Neural crest cell (in vitro differentiated cells): ENCODE data around the gene GPR83. TPM values are rescaled to one million over a fixed set of nuclear protein-coding genes. Genes with fewer than 3 reads are reported as not detected.
"Not testable (repeated sequence)": the region's sequence is repeated elsewhere in the genome, so short reads cannot be mapped to it uniquely, and the experiment has no call there.

ENCODE experiments used
- DNase-seq: peaks from one replicate; pipeline ENCODE4 v3.0.0; 2021; ENCODE audit warnings: low read depth, mixed read lengths, low spot score
- H3K27ac Mint-ChIP-seq: one replicate; pipeline ENCODE4 v1.8.0; 2021; ENCODE audit warnings: mild to moderate bottlenecking, mixed read lengths; ENCODE audit not compliant: unreplicated experiment
- H3K27me3 Mint-ChIP-seq: 2 replicates; pipeline ENCODE4 v1.8.0; 2021; ENCODE audit warnings: low read depth, mild to moderate bottlenecking, mixed read lengths
- H3K36me3 Mint-ChIP-seq: 2 replicates; pipeline ENCODE4 v1.8.0; 2021; ENCODE audit warnings: low read depth, mild to moderate bottlenecking, mixed read lengths
- H3K4me1 Mint-ChIP-seq: 2 replicates; pipeline ENCODE4 v1.8.0; 2021; ENCODE audit warnings: mixed read lengths
- H3K4me3 Mint-ChIP-seq: one replicate; pipeline ENCODE4 v1.8.0; 2021; ENCODE audit warnings: mild to moderate bottlenecking, mixed read lengths
- H3K9me3 Mint-ChIP-seq: 2 replicates; pipeline ENCODE4 v1.8.0; 2021; ENCODE audit warnings: mixed read lengths
- total RNA-seq: library from RNA; stranded (reverse); gene quantifications from 2 replicates; pipeline ENCODE4 v1.2.1, GENCODE V29; 2021
- TF ChIP-seq, protein P1 (sequence below): fragments of 200-600 bp; sonication (generic); conservative IDR thresholded peaks from 2 replicates; pipeline ENCODE4 v1.5.0; 2021; ENCODE audit warnings: antibody characterized with exemption, mild to moderate bottlenecking

The GPR83 gene
- total RNA-seq, 1 donor from 2014 or later = 0.30 TPM

DNA sequence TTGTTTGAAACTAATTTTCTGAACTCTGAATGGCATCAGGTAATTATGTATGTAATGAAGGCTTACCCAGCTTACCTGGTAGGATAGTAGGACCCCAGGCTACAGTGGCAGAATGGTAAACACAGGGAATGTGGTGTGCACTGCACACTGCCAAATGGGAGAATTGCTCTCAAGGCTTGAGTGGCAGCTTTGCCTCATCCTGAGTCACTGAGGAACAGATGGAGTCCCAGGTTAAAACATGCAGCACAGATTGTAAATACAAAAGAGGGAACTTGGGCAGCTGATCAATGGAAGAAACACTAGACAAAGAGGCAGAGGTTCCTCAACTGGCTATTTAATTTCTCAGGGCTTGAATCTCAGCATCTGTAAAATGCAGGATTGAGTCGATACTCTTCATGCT lies 24.4 kb downstream of the GPR83 start:
- TF ChIP-seq, protein P1, sequence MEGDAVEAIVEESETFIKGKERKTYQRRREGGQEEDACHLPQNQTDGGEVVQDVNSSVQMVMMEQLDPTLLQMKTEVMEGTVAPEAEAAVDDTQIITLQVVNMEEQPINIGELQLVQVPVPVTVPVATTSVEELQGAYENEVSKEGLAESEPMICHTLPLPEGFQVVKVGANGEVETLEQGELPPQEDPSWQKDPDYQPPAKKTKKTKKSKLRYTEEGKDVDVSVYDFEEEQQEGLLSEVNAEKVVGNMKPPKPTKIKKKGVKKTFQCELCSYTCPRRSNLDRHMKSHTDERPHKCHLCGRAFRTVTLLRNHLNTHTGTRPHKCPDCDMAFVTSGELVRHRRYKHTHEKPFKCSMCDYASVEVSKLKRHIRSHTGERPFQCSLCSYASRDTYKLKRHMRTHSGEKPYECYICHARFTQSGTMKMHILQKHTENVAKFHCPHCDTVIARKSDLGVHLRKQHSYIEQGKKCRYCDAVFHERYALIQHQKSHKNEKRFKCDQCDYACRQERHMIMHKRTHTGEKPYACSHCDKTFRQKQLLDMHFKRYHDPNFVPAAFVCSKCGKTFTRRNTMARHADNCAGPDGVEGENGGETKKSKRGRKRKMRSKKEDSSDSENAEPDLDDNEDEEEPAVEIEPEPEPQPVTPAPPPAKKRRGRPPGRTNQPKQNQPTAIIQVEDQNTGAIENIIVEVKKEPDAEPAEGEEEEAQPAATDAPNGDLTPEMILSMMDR = no peak
- H3K36me3 Mint-ChIP-seq = no peaks in the 10 kb centered on the region
- DNase-seq = no peak
- peaks cover 5% of the 10 kb centered on the region for H3K9me3 Mint-ChIP-seq
- peaks cover 15% of the 10 kb centered on the region for H3K27me3 Mint-ChIP-seq
- no peaks in the 10 kb centered on the region for H3K4me1 Mint-ChIP-seq
- no peak overlapping the region for H3K27ac Mint-ChIP-seq
- H3K4me3 Mint-ChIP-seq = no peak overlapping the region

DNA sequence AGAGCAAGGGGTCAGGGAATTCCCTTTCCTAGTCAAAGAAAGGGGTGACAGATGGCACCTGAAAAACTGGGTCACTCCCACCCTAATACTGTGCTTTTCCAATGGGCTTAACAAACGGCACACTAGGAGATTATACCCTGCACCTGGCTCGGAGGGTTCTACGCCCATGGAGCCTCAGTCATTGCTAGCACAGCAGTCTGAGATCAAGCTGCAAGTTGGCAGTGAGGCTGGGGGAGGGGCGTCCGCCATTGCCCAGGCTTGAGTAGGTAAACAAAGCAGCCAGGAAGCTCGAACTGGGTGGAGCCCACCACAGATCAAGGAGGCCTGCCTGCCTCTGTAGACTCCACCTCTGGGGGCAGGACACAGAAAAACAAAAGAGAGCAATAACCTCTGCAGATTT lies 30.6 kb downstream of the GPR83 start:
- not testable (repeated sequence) for H3K36me3 Mint-ChIP-seq, H3K4me1 Mint-ChIP-seq, H3K27ac Mint-ChIP-seq, DNase-seq, H3K4me3 Mint-ChIP-seq, H3K9me3 Mint-ChIP-seq
- peaks cover 32% of the 10 kb centered on the region for H3K27me3 Mint-ChIP-seq

DNA sequence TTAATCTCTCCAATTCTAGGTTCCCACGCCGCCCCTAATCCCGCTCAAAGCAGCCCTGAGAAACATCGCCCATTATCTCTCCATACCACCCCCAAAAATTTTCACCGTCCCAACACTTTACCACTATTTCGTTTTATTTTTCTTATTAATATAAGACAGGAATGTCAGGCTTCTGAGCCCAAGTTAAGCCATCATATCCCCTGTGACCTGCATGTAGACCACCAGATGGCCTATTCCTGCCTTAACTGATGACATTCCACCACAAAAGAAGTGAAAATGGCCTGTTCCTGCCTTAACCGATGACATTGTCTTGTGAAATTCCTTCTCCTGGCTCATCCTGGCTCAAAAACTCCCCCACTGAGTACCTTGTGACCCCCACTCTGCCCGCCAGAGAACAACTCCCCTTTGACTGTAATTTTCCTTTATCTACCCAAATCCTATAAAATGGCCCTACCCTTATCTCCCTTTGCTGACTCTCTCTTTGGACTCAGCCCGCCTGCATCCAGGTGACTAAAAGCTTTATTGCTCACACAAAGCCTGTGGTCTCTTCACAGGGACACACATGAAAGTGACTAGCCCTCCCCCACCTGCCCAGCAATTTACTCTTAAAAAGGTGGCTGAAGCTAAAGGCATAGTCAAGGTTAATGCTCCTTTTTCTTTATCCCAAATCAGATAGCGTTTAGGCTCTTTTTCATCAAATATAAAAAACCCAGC lies 50.2 kb downstream of the GPR83 start:
- H3K4me1 Mint-ChIP-seq, H3K36me3 Mint-ChIP-seq, H3K27me3 Mint-ChIP-seq, H3K27ac Mint-ChIP-seq, H3K9me3 Mint-ChIP-seq, H3K4me3 Mint-ChIP-seq, DNase-seq: not testable (repeated sequence)

DNA sequence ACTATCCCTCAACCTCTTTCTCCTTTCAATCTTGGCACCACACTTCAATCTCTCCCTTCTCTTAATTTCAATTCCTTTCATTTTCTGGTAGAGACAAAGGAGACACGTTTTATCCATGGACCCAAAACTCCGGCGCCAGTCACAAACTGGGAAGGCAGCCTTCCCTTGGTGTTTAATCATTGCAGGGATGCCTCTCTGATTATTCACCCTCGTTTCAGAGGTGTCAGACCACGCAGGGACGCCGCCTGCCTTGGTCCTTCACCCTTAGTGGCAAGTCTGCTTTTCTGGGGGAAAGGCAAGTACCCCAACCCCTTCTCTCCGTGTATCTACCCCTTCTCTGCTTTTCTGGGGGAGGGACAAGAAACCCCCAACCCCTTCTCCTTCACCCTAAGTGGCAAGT lies 54.9 kb downstream of the GPR83 start:
- not testable (repeated sequence) for H3K36me3 Mint-ChIP-seq, H3K27me3 Mint-ChIP-seq, H3K27ac Mint-ChIP-seq, DNase-seq, H3K9me3 Mint-ChIP-seq, H3K4me1 Mint-ChIP-seq, H3K4me3 Mint-ChIP-seq

DNA sequence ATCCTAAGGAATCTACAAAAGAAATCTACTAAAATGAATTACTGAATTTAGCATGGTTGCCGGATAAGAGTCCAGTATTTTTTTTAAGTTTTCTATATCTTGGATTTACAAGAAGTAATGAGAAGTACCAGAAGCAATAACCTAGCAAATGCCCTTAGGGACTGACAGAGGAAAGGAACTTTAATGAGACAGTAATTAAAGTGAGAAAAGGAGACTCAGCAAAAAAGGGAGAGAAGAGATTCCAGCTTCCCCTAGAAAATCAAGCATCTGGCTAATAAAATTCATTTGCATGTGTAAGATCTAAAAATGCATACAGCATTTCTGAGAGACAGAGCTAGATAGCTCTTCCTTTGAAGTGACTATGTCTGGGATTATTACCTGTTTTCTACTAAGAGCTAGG lies 57.7 kb downstream of the GPR83 start:
- Mint-ChIP-seq H3K9me3 (no peaks in the 10 kb centered on the region), H3K4me3 (no peak overlapping the region), H3K4me1 (no peaks in the 10 kb centered on the region), H3K36me3 (no peaks in the 10 kb centered on the region), H3K27me3 (no peaks in the 10 kb centered on the region), H3K27ac (no peak overlapping the region)
- TF ChIP-seq, protein P1 = no peak
- DNase-seq = no peak

DNA sequence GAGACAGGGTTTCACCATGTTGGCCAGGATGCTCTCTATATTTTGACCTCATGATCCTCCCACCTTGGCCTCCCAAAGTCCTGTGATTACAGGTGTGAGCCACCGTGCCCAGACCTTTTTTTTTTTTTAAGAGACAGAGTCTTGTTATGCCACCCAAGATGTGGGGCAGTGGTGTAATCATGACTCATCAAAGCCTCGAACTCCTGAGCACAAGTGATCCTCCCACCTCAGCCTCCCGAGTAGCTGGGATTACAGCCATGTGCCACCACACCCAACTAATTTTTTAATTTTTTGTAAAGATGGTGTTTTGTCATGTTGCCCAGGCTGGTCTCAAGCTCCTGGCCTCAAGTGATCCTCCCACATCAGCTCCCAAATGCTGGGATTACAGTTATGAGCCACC lies 59.0 kb downstream of the GPR83 start:
- H3K36me3 Mint-ChIP-seq = no peaks in the 10 kb centered on the region
- H3K4me1 Mint-ChIP-seq = no peaks in the 10 kb centered on the region
- H3K9me3 Mint-ChIP-seq = no peaks in the 10 kb centered on the region

DNA sequence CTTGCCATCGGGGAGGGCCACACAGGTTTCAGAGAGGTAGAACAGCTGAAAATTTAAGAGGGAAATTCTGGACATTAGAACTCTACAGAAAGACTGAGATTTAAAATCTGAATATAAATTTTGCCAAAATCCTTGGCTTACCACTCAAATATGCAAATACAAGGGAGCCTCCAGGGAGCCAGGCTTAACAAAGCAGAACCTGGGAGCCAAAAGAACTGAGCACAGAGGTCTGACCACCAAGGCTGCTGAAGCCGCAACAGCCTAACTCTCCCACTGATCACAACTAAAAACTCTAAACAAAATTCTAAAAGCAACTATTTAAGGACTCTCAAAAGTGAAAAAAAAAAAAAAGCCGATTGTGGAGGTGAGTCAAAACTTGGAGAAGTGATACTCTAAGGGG lies 62.6 kb downstream of the GPR83 start:
- H3K9me3 Mint-ChIP-seq = no peaks in the 10 kb centered on the region

More for the DNA sequence above, 59.0 kb downstream of the GPR83 start:
- TF ChIP-seq, protein P1 = no peak
- H3K4me3 Mint-ChIP-seq = no peak overlapping the region
- H3K27ac Mint-ChIP-seq = no peak overlapping the region
- DNase-seq = no peak
- no peaks in the 10 kb centered on the region for H3K27me3 Mint-ChIP-seq

More for the DNA sequence above, 62.6 kb downstream of the GPR83 start:
- DNase-seq = no peak
- Mint-ChIP-seq H3K27me3 (no peaks in the 10 kb centered on the region), H3K4me1 (no peaks in the 10 kb centered on the region), H3K36me3 (no peaks in the 10 kb centered on the region), H3K4me3 (no peak overlapping the region), H3K27ac (no peak overlapping the region)
- TF ChIP-seq, protein P1 = no peak
